GM23338 (cell line): ENCODE results near the gene PPA1. TPM values are rescaled to one million over a fixed set of nuclear protein-coding genes. Genes with fewer than 3 reads are reported as not detected.

Source experiments
- ATAC-seq: fragments of 200-7000 bp; cut with Tn5 transposase; 3 replicates; pipeline ENCODE4 v1.9.1; 2020
- DNase-seq: peaks from one replicate; pipeline ENCODE4 v3.0.0-alpha.2; 2015; ENCODE audit warnings: low spot score
- H2AFZ ChIP-seq: fragments of 200-600 bp; sonication (generic); 2 replicates; pipeline ENCODE4 v1.8.0; 2016; ENCODE audit warnings: antibody characterized with exemption, mild to moderate bottlenecking, moderate library complexity
- H3F3A ChIP-seq: fragments of 200-600 bp; sonication (generic); replicated peaks from 2 replicates; pipeline ENCODE4 v1.8.0; 2017; ENCODE audit warnings: antibody characterized with exemption, mixed run types, low read depth
- H3K27ac ChIP-seq: fragments of 200-600 bp; sonication (generic); 2 replicates; pipeline ENCODE4 v1.6.1; 2016; ENCODE audit warnings: low read depth
- H3K27me3 ChIP-seq: fragments of 200-600 bp; sonication (generic); 2 replicates; pipeline ENCODE4 v1.8.0; 2016; ENCODE audit warnings: mild to moderate bottlenecking, mixed run types, moderate library complexity; ENCODE audit not compliant: insufficient read depth
- H3K36me3 ChIP-seq: fragments of 200-600 bp; sonication (generic); 2 replicates; pipeline ENCODE4 v1.8.0; 2016; ENCODE audit warnings: mild to moderate bottlenecking; ENCODE audit not compliant: insufficient read depth
- H3K4me1 ChIP-seq: fragments of 200-600 bp; sonication (generic); 2 replicates; pipeline ENCODE4 v1.8.0; 2016; ENCODE audit warnings: mild to moderate bottlenecking, moderate library complexity; ENCODE audit not compliant: insufficient read depth
- H3K4me2 ChIP-seq: fragments of 200-600 bp; sonication (generic); 2 replicates; pipeline ENCODE4 v1.7.1; 2017; ENCODE audit warnings: mixed run types
- H3K4me3 ChIP-seq: fragments of 200-600 bp; sonication (generic); 2 replicates; pipeline ENCODE4 v1.6.1; 2016; ENCODE audit warnings: mixed run types
- H3K79me2 ChIP-seq: fragments of 200-600 bp; sonication (generic); replicated peaks from 2 replicates; pipeline ENCODE4 v1.8.0; 2017; ENCODE audit warnings: mild to moderate bottlenecking; ENCODE audit not compliant: insufficient read depth
- H3K9me2 ChIP-seq: fragments of 200-600 bp; sonication (generic); 2 replicates; pipeline ENCODE4 v1.8.0; 2017; ENCODE audit not compliant: insufficient read depth
- H4K20me1 ChIP-seq: fragments of 200-600 bp; sonication (generic); replicated peaks from 2 replicates; pipeline ENCODE4 v1.8.0; 2017; ENCODE audit warnings: mild to moderate bottlenecking; ENCODE audit not compliant: insufficient read depth
- H3K27ac Mint-ChIP-seq: 2 replicates; pipeline ENCODE4 v1.8.0; 2020; ENCODE audit warnings: inconsistent platforms, mild to moderate bottlenecking, moderate library complexity, mixed read lengths
- H3K27me3 Mint-ChIP-seq: 3 replicates; pipeline ENCODE4 v1.8.0; 2022; ENCODE audit warnings: low read depth, mild to moderate bottlenecking, moderate library complexity, mixed read lengths, inconsistent platforms; ENCODE audit not compliant: insufficient read depth, poor library complexity
- H3K36me3 Mint-ChIP-seq: 3 replicates; pipeline ENCODE4 v1.8.0; 2021; ENCODE audit warnings: low read depth, mild to moderate bottlenecking, inconsistent platforms, moderate library complexity, mixed read lengths
- H3K4me1 Mint-ChIP-seq: 3 replicates; pipeline ENCODE4 v1.8.0; 2020; ENCODE audit warnings: mild to moderate bottlenecking, inconsistent platforms, mixed read lengths
- H3K4me3 Mint-ChIP-seq: 3 replicates; pipeline ENCODE4 v1.8.0; 2021; ENCODE audit warnings: moderate library complexity, mild to moderate bottlenecking, inconsistent platforms, mixed read lengths
- H3K9me3 Mint-ChIP-seq: 3 replicates; pipeline ENCODE4 v1.8.0; 2020; ENCODE audit warnings: moderate library complexity, mild to moderate bottlenecking, inconsistent platforms, mixed read lengths
- CREB1 ChIP-seq: fragments of 250-450 bp; sonication (Bioruptor Pico); IDR thresholded peaks from 2 replicates; pipeline ENCODE4 v1.5.0; 2020; ENCODE audit warnings: low read depth, mild to moderate bottlenecking, moderate library complexity
- EZH2 ChIP-seq: fragments of 200-600 bp; sonication (generic); IDR thresholded peaks from one replicate; pipeline ENCODE4 v1.8.0; 2017; ENCODE audit warnings: antibody characterized with exemption, mild to moderate bottlenecking, low read depth; ENCODE audit not compliant: unreplicated experiment
- EZH2phosphoT487 ChIP-seq: fragments of 200-600 bp; sonication (generic); IDR thresholded peaks from one replicate; pipeline ENCODE4 v1.8.1; 2018; ENCODE audit warnings: antibody characterized with exemption; ENCODE audit not compliant: unreplicated experiment
- JUNB ChIP-seq: IDR thresholded peaks from one replicate; pipeline ENCODE4 v1.6.1; 2016; ENCODE audit warnings: antibody characterized with exemption; ENCODE audit not compliant: unreplicated experiment
- NANOG ChIP-seq: IDR thresholded peaks from 2 replicates; pipeline ENCODE4 v1.6.1; 2016; ENCODE audit warnings: antibody characterized with exemption, borderline replicate concordance
- POLR2AphosphoS5 ChIP-seq: IDR thresholded peaks from 2 replicates; pipeline ENCODE4 v1.6.1; 2016; ENCODE audit warnings: antibody characterized with exemption, low read depth
- STAT1 ChIP-seq: IDR thresholded peaks from one replicate; pipeline ENCODE4 v1.6.1; 2016; ENCODE audit warnings: antibody characterized with exemption; ENCODE audit not compliant: unreplicated experiment
- ZNF114 ChIP-seq: fragments of 250-450 bp; sonication (Bioruptor Pico); IDR thresholded peaks from 2 replicates; pipeline ENCODE4 v1.5.0; 2020; ENCODE audit warnings: mild to moderate bottlenecking, moderate library complexity
- ZNF331 ChIP-seq: fragments of 250-450 bp; sonication (Bioruptor Pico); IDR thresholded peaks from 2 replicates; pipeline ENCODE4 v1.5.0; 2020; ENCODE audit warnings: low read depth, mild to moderate bottlenecking, moderate library complexity
- polyA plus RNA-seq: library from polyadenylated mRNA; unstranded; fragments of >200 nt; fragmentation: Nextera tagmentation; extraction: Ambion mirVana; gene quantifications from 2 replicates; pipeline ENCODE4 v1.2.1, GENCODE V29; 2016
- total RNA-seq: library from RNA; depleted of rRNA; stranded (reverse); fragments of >200 nt; shearing (Covaris generic); gene quantifications from 2 replicates; pipeline ENCODE4 v1.2.3, GENCODE V29; 2014
- TF ChIP-seq, protein P1 (sequence below): fragments of 250-450 bp; sonication (Bioruptor Pico); IDR thresholded peaks from 2 replicates; pipeline ENCODE4 v1.5.0; 2020; ENCODE audit warnings: mild to moderate bottlenecking, moderate library complexity
- TF ChIP-seq, protein P2 (sequence below), 2 experiments: fragments of 200-600 bp in 1 of 2; sonication (generic) in 1 of 2; conservative IDR thresholded peaks; 2 replicates each; pipeline versions ENCODE4 v1.5.1 to v1.6.1; 2016 to 2017; ENCODE audit warnings: antibody characterized with exemption in 2 of 2, low read depth in 2 of 2, mild to moderate bottlenecking in 2 of 2, moderate library complexity in 1 of 2
- TF ChIP-seq, protein P3 (sequence below): IDR thresholded peaks from one replicate; pipeline ENCODE4 v1.6.1; 2018; ENCODE audit warnings: antibody characterized with exemption; ENCODE audit not compliant: unreplicated experiment
- TF ChIP-seq, protein P4 (sequence below): IDR thresholded peaks from 2 replicates; pipeline ENCODE4 v1.6.1; 2016; ENCODE audit warnings: antibody characterized with exemption

PPA1 gene
- total and polyA plus RNA-seq, 2 experiments from 2014 or later = 135 to 228 TPM

DNA sequence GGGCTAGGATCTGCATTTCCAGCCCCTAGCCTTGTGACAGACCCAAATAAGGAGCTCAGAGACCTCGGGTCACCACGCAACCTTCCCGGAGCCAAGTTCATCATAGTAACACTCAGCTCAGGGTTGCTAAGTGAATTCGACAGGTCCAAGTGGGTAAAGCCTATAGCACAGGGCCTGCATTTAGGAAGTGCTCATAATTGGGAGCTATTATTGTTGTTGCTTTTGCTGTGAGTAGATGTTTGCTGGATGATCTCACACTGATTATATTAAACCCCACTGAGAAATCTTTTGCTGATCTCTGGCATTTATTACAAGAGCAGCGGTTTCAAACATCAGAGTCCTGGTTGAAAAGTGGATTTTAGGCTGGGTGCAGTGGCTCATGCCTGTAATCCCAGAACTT, 42.6 kb downstream of the PPA1 start:
- H3K4me2 ChIP-seq = no peak overlapping the region
- no peaks in the 10 kb centered on the region for H3K4me1 ChIP-seq
- Mint-ChIP-seq H3K27ac (no peak overlapping the region), H3K4me3 (no peak overlapping the region), H3K4me1 (peaks cover 2% of the 10 kb centered on the region; the same call in 2 of the 3 replicates), H3K9me3 (no peaks in the 10 kb centered on the region), H3K36me3 (no peaks in the 10 kb centered on the region), H3K27me3 (peaks cover 6% of the 10 kb centered on the region)
- no peak for DNase-seq
- no peaks in the 10 kb centered on the region for H4K20me1 ChIP-seq
- no peaks in the 10 kb centered on the region for H3K79me2 ChIP-seq
- no peak overlapping the region for H3K4me3 ChIP-seq
- no peaks in the 10 kb centered on the region for H3K36me3 ChIP-seq
- ATAC-seq = no peak
- H3K9me2 ChIP-seq = no peaks in the 10 kb centered on the region
- H2AFZ ChIP-seq = no peak overlapping the region
- no peaks in the 10 kb centered on the region for H3F3A ChIP-seq
- TF ChIP-seq JUNB = no peak
- no peak for TF ChIP-seq NANOG
- TF ChIP-seq STAT1 = no peak
- no peak for TF ChIP-seq EZH2
- no peak for TF ChIP-seq ZNF114 (CRISPR knock-in tag)
- TF ChIP-seq, protein P1, sequence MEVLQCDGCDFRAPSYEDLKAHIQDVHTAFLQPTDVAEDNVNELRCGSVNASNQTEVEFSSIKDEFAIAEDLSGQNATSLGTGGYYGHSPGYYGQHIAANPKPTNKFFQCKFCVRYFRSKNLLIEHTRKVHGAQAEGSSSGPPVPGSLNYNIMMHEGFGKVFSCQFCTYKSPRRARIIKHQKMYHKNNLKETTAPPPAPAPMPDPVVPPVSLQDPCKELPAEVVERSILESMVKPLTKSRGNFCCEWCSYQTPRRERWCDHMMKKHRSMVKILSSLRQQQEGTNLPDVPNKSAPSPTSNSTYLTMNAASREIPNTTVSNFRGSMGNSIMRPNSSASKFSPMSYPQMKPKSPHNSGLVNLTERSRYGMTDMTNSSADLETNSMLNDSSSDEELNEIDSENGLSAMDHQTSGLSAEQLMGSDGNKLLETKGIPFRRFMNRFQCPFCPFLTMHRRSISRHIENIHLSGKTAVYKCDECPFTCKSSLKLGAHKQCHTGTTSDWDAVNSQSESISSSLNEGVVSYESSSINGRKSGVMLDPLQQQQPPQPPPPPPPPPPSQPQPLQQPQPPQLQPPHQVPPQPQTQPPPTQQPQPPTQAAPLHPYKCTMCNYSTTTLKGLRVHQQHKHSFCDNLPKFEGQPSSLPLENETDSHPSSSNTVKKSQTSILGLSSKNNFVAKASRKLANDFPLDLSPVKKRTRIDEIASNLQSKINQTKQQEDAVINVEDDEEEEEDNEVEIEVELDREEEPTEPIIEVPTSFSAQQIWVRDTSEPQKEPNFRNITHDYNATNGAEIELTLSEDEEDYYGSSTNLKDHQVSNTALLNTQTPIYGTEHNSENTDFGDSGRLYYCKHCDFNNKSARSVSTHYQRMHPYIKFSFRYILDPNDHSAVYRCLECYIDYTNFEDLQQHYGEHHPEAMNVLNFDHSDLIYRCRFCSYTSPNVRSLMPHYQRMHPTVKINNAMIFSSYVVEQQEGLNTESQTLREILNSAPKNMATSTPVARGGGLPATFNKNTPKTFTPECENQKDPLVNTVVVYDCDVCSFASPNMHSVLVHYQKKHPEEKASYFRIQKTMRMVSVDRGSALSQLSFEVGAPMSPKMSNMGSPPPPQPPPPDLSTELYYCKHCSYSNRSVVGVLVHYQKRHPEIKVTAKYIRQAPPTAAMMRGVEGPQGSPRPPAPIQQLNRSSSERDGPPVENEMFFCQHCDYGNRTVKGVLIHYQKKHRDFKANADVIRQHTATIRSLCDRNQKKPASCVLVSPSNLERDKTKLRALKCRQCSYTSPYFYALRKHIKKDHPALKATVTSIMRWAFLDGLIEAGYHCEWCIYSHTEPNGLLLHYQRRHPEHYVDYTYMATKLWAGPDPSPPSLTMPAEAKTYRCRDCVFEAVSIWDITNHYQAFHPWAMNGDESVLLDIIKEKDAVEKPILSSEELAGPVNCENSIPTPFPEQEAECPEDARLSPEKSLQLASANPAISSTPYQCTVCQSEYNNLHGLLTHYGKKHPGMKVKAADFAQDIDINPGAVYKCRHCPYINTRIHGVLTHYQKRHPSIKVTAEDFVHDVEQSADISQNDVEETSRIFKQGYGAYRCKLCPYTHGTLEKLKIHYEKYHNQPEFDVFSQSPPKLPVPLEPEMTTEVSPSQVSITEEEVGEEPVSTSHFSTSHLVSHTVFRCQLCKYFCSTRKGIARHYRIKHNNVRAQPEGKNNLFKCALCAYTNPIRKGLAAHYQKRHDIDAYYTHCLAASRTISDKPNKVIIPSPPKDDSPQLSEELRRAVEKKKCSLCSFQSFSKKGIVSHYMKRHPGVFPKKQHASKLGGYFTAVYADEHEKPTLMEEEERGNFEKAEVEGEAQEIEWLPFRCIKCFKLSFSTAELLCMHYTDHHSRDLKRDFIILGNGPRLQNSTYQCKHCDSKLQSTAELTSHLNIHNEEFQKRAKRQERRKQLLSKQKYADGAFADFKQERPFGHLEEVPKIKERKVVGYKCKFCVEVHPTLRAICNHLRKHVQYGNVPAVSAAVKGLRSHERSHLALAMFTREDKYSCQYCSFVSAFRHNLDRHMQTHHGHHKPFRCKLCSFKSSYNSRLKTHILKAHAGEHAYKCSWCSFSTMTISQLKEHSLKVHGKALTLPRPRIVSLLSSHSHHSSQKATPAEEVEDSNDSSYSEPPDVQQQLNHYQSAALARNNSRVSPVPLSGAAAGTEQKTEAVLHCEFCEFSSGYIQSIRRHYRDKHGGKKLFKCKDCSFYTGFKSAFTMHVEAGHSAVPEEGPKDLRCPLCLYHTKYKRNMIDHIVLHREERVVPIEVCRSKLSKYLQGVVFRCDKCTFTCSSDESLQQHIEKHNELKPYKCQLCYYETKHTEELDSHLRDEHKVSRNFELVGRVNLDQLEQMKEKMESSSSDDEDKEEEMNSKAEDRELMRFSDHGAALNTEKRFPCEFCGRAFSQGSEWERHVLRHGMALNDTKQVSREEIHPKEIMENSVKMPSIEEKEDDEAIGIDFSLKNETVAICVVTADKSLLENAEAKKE (CRISPR knock-in tag) = no peak
- TF ChIP-seq EZH2phosphoT487 = no peak
- no peak for TF ChIP-seq POLR2AphosphoS5
- TF ChIP-seq ZNF331 (CRISPR knock-in tag) = no peak
- no peak for TF ChIP-seq CREB1 (CRISPR knock-in tag)
- TF ChIP-seq, protein P2, sequence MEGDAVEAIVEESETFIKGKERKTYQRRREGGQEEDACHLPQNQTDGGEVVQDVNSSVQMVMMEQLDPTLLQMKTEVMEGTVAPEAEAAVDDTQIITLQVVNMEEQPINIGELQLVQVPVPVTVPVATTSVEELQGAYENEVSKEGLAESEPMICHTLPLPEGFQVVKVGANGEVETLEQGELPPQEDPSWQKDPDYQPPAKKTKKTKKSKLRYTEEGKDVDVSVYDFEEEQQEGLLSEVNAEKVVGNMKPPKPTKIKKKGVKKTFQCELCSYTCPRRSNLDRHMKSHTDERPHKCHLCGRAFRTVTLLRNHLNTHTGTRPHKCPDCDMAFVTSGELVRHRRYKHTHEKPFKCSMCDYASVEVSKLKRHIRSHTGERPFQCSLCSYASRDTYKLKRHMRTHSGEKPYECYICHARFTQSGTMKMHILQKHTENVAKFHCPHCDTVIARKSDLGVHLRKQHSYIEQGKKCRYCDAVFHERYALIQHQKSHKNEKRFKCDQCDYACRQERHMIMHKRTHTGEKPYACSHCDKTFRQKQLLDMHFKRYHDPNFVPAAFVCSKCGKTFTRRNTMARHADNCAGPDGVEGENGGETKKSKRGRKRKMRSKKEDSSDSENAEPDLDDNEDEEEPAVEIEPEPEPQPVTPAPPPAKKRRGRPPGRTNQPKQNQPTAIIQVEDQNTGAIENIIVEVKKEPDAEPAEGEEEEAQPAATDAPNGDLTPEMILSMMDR (conservative IDR thresholded peaks at IDR 0.05; ENCODE audit: low read depth in 2 of 2) = no peak
- TF ChIP-seq, protein P3, sequence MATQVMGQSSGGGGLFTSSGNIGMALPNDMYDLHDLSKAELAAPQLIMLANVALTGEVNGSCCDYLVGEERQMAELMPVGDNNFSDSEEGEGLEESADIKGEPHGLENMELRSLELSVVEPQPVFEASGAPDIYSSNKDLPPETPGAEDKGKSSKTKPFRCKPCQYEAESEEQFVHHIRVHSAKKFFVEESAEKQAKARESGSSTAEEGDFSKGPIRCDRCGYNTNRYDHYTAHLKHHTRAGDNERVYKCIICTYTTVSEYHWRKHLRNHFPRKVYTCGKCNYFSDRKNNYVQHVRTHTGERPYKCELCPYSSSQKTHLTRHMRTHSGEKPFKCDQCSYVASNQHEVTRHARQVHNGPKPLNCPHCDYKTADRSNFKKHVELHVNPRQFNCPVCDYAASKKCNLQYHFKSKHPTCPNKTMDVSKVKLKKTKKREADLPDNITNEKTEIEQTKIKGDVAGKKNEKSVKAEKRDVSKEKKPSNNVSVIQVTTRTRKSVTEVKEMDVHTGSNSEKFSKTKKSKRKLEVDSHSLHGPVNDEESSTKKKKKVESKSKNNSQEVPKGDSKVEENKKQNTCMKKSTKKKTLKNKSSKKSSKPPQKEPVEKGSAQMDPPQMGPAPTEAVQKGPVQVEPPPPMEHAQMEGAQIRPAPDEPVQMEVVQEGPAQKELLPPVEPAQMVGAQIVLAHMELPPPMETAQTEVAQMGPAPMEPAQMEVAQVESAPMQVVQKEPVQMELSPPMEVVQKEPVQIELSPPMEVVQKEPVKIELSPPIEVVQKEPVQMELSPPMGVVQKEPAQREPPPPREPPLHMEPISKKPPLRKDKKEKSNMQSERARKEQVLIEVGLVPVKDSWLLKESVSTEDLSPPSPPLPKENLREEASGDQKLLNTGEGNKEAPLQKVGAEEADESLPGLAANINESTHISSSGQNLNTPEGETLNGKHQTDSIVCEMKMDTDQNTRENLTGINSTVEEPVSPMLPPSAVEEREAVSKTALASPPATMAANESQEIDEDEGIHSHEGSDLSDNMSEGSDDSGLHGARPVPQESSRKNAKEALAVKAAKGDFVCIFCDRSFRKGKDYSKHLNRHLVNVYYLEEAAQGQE = no peak
- TF ChIP-seq, protein P4, sequence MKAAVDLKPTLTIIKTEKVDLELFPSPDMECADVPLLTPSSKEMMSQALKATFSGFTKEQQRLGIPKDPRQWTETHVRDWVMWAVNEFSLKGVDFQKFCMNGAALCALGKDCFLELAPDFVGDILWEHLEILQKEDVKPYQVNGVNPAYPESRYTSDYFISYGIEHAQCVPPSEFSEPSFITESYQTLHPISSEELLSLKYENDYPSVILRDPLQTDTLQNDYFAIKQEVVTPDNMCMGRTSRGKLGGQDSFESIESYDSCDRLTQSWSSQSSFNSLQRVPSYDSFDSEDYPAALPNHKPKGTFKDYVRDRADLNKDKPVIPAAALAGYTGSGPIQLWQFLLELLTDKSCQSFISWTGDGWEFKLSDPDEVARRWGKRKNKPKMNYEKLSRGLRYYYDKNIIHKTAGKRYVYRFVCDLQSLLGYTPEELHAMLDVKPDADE = no peak
- no peaks in the 10 kb centered on the region for H3K27me3 ChIP-seq
- H3K27ac ChIP-seq = no peak overlapping the region
